ENCODE results near the gene TUBGCP3.

GRCh38 chr13:112606109-112607001 lies 18.4 kb upstream of the TUBGCP3 start:
- TF ChIP-seq CTCF (IDR thresholded peaks at IDR 0.05) (peak; percentile 91 to 97 (median 95)), POLR2A (IDR thresholded peaks at IDR 0.05) (no peak)

All from tibial nerve (tissue), 3 donors.